MM.1S (cell line): ENCODE results near the gene POLR2F.

Source experiments
- CTCF ChIP-seq: fragments of 300-600 bp; sonication (generic); IDR thresholded peaks from 2 replicates; pipeline ENCODE4 v1.5.1; 2016; ENCODE audit warnings: antibody characterized with exemption, low read length, mixed read lengths
- EZH2 ChIP-seq: fragments of 300-600 bp; sonication (generic); optimal IDR thresholded peaks from 2 replicates; pipeline ENCODE3; 2017; ENCODE audit warnings: low read depth, mild to moderate bottlenecking, antibody characterized with exemption, low read length, mixed read lengths
- EZH2phosphoT487 ChIP-seq: fragments of 300-600 bp; sonication (generic); IDR thresholded peaks from 2 replicates; pipeline ENCODE4 v1.6.1; 2018; ENCODE audit warnings: antibody characterized with exemption, low read length

DNA sequence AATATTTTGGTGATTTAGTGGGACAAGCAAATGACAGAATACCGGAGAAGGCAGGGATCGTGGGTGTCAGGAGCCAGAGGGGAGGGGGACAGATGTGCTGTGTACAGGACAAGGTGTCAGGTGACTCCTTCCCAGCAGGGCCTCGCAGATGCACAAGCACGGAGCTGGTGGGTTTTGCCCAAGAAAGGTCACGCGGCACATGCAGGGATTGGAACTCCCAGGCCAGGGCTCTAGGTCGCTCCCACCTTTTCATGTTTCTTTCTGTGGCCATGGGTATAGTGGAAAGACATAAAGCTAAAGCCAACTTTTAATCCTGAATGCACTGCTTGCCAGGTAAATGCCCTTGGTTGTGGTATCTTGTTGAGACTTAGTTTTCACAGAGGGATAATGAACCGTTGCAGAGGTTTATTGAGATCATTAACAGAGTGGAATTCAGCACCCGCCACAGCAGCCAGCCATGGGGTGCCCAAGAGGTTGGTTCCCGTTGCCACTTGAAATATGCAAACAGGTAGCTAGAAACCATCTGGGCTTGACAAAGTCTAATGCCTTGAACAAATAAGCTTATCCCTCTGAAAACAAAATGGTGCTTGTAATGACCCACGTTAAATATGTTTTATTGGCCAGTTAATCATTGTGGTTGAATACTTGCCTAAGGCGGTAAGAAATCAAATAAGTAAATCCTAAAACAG is 10.2 kb upstream of the POLR2F start:
- no peak for TF ChIP-seq EZH2
- no peak for TF ChIP-seq CTCF
- TF ChIP-seq EZH2phosphoT487 = no peak
